PC-9 (cell line): ENCODE data around the gene RPL29.

Experiments
- CTCF ChIP-seq: fragments of 200-600 bp; sonication (generic); conservative IDR thresholded peaks from 2 replicates; pipeline ENCODE4 v1.6.1; 2017; ENCODE audit warnings: mixed run types, antibody characterized with exemption, mild to moderate bottlenecking, moderate library complexity
- EZH2 ChIP-seq: fragments of 200-600 bp; sonication (generic); IDR thresholded peaks from 2 replicates; pipeline ENCODE4 v1.8.0; 2017; ENCODE audit warnings: antibody characterized with exemption, low read depth

DNA sequence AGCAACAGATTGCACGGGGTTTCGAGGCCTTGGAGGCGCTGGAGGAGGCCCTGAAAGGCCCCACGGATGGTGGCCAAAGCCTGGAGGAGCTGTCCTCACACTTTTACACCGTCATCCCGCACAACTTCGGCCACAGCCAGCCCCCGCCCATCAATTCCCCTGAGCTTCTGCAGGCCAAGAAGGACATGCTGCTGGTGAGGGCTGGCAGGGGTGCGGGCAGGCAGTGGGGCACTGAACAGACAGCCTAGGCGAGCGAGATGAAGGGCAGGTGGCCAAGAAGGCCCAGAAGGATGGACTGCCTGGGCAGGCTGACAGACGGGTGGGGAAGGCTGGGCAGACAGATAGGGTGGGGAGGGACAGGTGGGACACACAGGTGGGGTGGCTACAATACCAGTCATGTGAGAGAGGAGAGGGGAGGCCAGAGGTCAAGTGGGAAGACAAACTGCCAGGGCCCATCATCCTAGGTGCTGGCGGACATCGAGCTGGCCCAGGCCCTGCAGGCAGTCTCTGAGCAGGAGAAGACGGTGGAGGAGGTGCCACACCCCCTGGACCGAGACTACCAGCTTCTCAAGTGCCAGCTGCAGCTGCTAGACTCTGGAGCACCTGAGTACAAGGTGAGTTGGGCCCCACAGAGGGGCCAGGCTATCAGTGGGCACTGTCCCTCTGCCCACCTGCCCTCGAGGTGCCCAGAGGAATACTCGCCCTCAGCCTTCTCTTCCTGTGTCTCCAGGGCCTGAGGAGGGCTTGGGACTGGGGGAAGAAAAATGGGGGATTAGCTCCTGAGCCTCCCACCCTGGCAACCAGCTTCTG is 50.5 kb downstream of the RPL29 start:
- TF ChIP-seq CTCF (no peak), EZH2 (no peak)
